Caco-2 (cell line): Measurements from ENCODE around the gene NDST4. TPM values are rescaled to one million over a fixed set of nuclear protein-coding genes. Genes with fewer than 3 reads are reported as not detected.

Source experiments
- BruUV-seq: library from RNA; stranded (reverse); fragments of 400-500 nt; replicated peaks from 2 replicates; lab custom pipeline; 2021; lab: Mats Ljungman, UMichigan
- CTCF ChIA-PET: fragments of 300-600 bp; sonication (Branson Sonifier 250); formaldehyde crosslinking; loops from one replicate; lab custom pipeline; 2022; ENCODE audit warnings: antibody characterized with exemption; lab: Charles Lee
- POLR2A ChIA-PET: fragments of 300-600 bp; sonication (Branson Sonifier 250); formaldehyde crosslinking; loops from one replicate; lab custom pipeline; 2022; ENCODE audit warnings: antibody characterized with exemption; lab: Charles Lee
- DNase-seq, 2 experiments: peaks; one replicate each; pipeline versions ENCODE4 v3.0.0 to v3.0.0-alpha.2; 2020 to 2022
- H3K27me3 ChIP-seq: replicated peaks from 2 replicates; pipeline ENCODE4 v1.6.0; 2011; ENCODE audit warnings: low read length; ENCODE audit not compliant: control insufficient read depth, insufficient read depth
- H3K36me3 ChIP-seq: 2 replicates; pipeline ENCODE4 v1.5.1; 2011; ENCODE audit warnings: low read length; ENCODE audit not compliant: control insufficient read depth, insufficient read depth
- H3K4me1 ChIP-seq: fragments of 250-450 bp; sonication (Bioruptor Pico); 2 replicates; pipeline ENCODE4 v1.5.1; 2020; ENCODE audit warnings: mild to moderate bottlenecking
- H3K4me3 ChIP-seq: 2 replicates; pipeline ENCODE4 v1.5.1; 2011; ENCODE audit warnings: low read depth, mild to moderate bottlenecking, control low read depth, low read length
- H3K9me3 ChIP-seq: fragments of 250-450 bp; sonication (Bioruptor Pico); 2 replicates; pipeline ENCODE4 v1.5.1; 2020; ENCODE audit warnings: mild to moderate bottlenecking, moderate library complexity
- H3K27ac Mint-ChIP-seq: one replicate; pipeline ENCODE4 v1.8.0; 2022; ENCODE audit warnings: mixed read lengths; ENCODE audit not compliant: unreplicated experiment
- H3K27me3 Mint-ChIP-seq: one replicate; pipeline ENCODE4 v1.8.0; 2022; ENCODE audit warnings: mixed read lengths; ENCODE audit not compliant: insufficient read depth, unreplicated experiment
- H3K36me3 Mint-ChIP-seq: one replicate; pipeline ENCODE4 v1.8.0; 2022; ENCODE audit warnings: mild to moderate bottlenecking, mixed read lengths; ENCODE audit not compliant: insufficient read depth, unreplicated experiment
- H3K4me1 Mint-ChIP-seq: one replicate; pipeline ENCODE4 v1.8.0; 2022; ENCODE audit warnings: low read depth, mixed read lengths; ENCODE audit not compliant: unreplicated experiment
- H3K4me3 Mint-ChIP-seq: one replicate; pipeline ENCODE4 v1.8.0; 2022; ENCODE audit warnings: mild to moderate bottlenecking, moderate library complexity, mixed read lengths; ENCODE audit not compliant: unreplicated experiment
- H3K9me3 Mint-ChIP-seq: one replicate; pipeline ENCODE4 v1.8.0; 2022; ENCODE audit warnings: mixed read lengths; ENCODE audit not compliant: unreplicated experiment
- CTCF ChIP-seq, 2 experiments: fragments of 200-600 bp in 1 of 2; IDR thresholded peaks; 1 replicate in 1 of 2; 2 replicates in 1 of 2; pipeline versions ENCODE4 v1.5.1 to v1.8.0; 2011 to 2022; ENCODE audit warnings: antibody characterized with exemption in 1 of 2, control low read depth in 1 of 2, inconsistent platforms in 1 of 2, low read depth in 1 of 2, low read length in 1 of 2, mild to moderate bottlenecking in 1 of 2, moderate library complexity in 1 of 2; ENCODE audit not compliant: insufficient read depth in 1 of 2, severe bottlenecking in 1 of 2, unreplicated experiment in 1 of 2
- intact Hi-C: fragments of 100-400 bp; cut with micrococcal nuclease; formaldehyde crosslinking; loops from one replicate; pipeline ENCODE4 v1.10.0; 2022; ENCODE audit not compliant: unreplicated experiment
- total RNA-seq: library from RNA; stranded (reverse); gene quantifications from 2 replicates; pipeline ENCODE4 v1.2.3, GENCODE V29; 2022

NDST4 gene
- total RNA-seq, 1 experiment from 2014 or later, result 4.4 TPM

- Mint-ChIP-seq H3K27ac (no peak overlapping the region), H3K36me3 (no peaks in the 10 kb centered on the region), H3K27me3 (no peaks in the 10 kb centered on the region), H3K4me3 (no peak overlapping the region), H3K4me1 (no peaks in the 10 kb centered on the region), H3K9me3 (no peaks in the 10 kb centered on the region)
- TF ChIP-seq CTCF (IDR thresholded peaks at IDR 0.05; ENCODE audit: insufficient read depth in 1 of 2, low read depth in 1 of 2, low read length in 1 of 2, severe bottlenecking in 1 of 2, unreplicated experiment in 1 of 2), result no peak
- no peaks in the 10 kb centered on the region for H3K4me1 ChIP-seq
- BruUV-seq, result no TSS peak
- H3K27me3 ChIP-seq, result no peaks in the 10 kb centered on the region
- H3K9me3 ChIP-seq, result no peaks in the 10 kb centered on the region
- no peaks in the 10 kb centered on the region for H3K36me3 ChIP-seq
- POLR2A ChIA-PET, result no interaction called here
- CTCF ChIA-PET, result no interaction called here
- intact Hi-C loops, result no loop called here
- DNase-seq, result no peak
- H3K4me3 ChIP-seq, result no peak overlapping the region
Measured at GRCh38 chr4:114900934-114901333, 212.5 kb downstream of the NDST4 start.

GRCh38 chr4:114890773-114891172, 222.6 kb downstream of the NDST4 start:
- H3K4me3 ChIP-seq, result no peak overlapping the region
- H3K27me3 ChIP-seq, result no peaks in the 10 kb centered on the region
- ChIA-PET CTCF (no interaction called here), POLR2A (no interaction called here)
- Mint-ChIP-seq H3K36me3 (no peaks in the 10 kb centered on the region), H3K9me3 (no peaks in the 10 kb centered on the region), H3K27me3 (no peaks in the 10 kb centered on the region), H3K4me3 (no peak overlapping the region), H3K27ac (no peak overlapping the region), H3K4me1 (no peaks in the 10 kb centered on the region)
- H3K9me3 ChIP-seq, result no peaks in the 10 kb centered on the region
- no peak for DNase-seq
- intact Hi-C loops, result no loop called here
- no peaks in the 10 kb centered on the region for H3K36me3 ChIP-seq
- no peaks in the 10 kb centered on the region for H3K4me1 ChIP-seq
- no TSS peak for BruUV-seq
- TF ChIP-seq CTCF (IDR thresholded peaks at IDR 0.05; ENCODE audit: insufficient read depth in 1 of 2, low read depth in 1 of 2, low read length in 1 of 2, severe bottlenecking in 1 of 2, unreplicated experiment in 1 of 2), result no peak

- no peak overlapping the region for H3K4me3 Mint-ChIP-seq
- no peaks in the 10 kb centered on the region for H3K36me3 Mint-ChIP-seq
- Histone ChIP-seq H3K4me3 (no peak overlapping the region), H3K36me3 (no peaks in the 10 kb centered on the region), H3K4me1 (no peaks in the 10 kb centered on the region), H3K27me3 (no peaks in the 10 kb centered on the region), H3K9me3 (no peaks in the 10 kb centered on the region)
- TF ChIP-seq CTCF (IDR thresholded peaks at IDR 0.05; ENCODE audit: insufficient read depth in 1 of 2, low read depth in 1 of 2, low read length in 1 of 2, severe bottlenecking in 1 of 2, unreplicated experiment in 1 of 2), result no peak
- POLR2A ChIA-PET, result no interaction called here
- no TSS peak for BruUV-seq
- no peaks in the 10 kb centered on the region for H3K9me3 Mint-ChIP-seq
- DNase-seq, result no peak
- H3K27ac Mint-ChIP-seq, result no peak overlapping the region
- no peaks in the 10 kb centered on the region for H3K27me3 Mint-ChIP-seq
- intact Hi-C loops, result no loop called here
- no peaks in the 10 kb centered on the region for H3K4me1 Mint-ChIP-seq
- CTCF ChIA-PET, result no interaction called here
Measured at GRCh38 chr4:114886761-114887160, 226.7 kb downstream of the NDST4 start.
